Neural crest cell (in vitro differentiated cells): ENCODE measurements around the gene MS4A4A. TPM values are rescaled to one million over a fixed set of nuclear protein-coding genes. Genes with fewer than 3 reads are reported as not detected.

ENCODE experiments used
- DNase-seq: peaks from one replicate; pipeline ENCODE4 v3.0.0; 2021; ENCODE audit warnings: low read depth, mixed read lengths, low spot score
- H3K27ac Mint-ChIP-seq: one replicate; pipeline ENCODE4 v1.8.0; 2021; ENCODE audit warnings: mild to moderate bottlenecking, mixed read lengths; ENCODE audit not compliant: unreplicated experiment
- H3K27me3 Mint-ChIP-seq: 2 replicates; pipeline ENCODE4 v1.8.0; 2021; ENCODE audit warnings: low read depth, mild to moderate bottlenecking, mixed read lengths
- H3K36me3 Mint-ChIP-seq: 2 replicates; pipeline ENCODE4 v1.8.0; 2021; ENCODE audit warnings: low read depth, mild to moderate bottlenecking, mixed read lengths
- H3K4me1 Mint-ChIP-seq: 2 replicates; pipeline ENCODE4 v1.8.0; 2021; ENCODE audit warnings: mixed read lengths
- H3K4me3 Mint-ChIP-seq: one replicate; pipeline ENCODE4 v1.8.0; 2021; ENCODE audit warnings: mild to moderate bottlenecking, mixed read lengths
- H3K9me3 Mint-ChIP-seq: 2 replicates; pipeline ENCODE4 v1.8.0; 2021; ENCODE audit warnings: mixed read lengths
- total RNA-seq: library from RNA; stranded (reverse); gene quantifications from 2 replicates; pipeline ENCODE4 v1.2.1, GENCODE V29; 2021
- TF ChIP-seq, protein P1 (sequence below): fragments of 200-600 bp; sonication (generic); conservative IDR thresholded peaks from 2 replicates; pipeline ENCODE4 v1.5.0; 2021; ENCODE audit warnings: antibody characterized with exemption, mild to moderate bottlenecking

The MS4A4A gene
- total RNA-seq, 1 donor from 2014 or later, result not detected

DNA sequence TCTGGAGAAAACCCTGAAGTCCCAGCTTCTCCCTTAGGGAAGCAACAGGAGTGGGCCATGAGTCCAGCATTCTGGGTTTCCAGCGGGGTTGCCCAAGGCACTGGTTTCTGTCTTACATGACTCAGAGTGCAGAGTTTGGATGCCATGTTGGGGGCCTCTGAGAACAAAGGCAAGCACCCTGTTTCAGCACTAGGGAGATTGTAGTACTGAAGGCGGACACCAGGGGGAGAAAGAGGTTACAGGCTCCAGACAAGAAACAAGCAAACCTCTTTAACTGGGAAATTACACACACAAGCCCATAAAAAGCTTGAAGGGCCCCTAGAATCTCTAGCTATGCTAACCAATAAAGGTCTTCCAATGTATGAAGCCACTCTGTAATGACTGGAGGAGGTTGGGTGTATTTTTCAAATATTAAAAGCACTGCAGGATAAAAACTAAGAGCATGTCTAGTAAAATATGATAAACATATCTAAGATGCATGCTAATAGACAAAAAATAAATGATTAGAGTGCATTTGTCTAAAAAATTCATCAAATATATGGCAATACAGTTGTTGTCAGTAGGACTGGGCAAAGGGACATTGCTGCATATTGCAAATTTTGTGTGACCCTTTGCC lies 53.6 kb downstream of the MS4A4A start:
- TF ChIP-seq, protein P1, sequence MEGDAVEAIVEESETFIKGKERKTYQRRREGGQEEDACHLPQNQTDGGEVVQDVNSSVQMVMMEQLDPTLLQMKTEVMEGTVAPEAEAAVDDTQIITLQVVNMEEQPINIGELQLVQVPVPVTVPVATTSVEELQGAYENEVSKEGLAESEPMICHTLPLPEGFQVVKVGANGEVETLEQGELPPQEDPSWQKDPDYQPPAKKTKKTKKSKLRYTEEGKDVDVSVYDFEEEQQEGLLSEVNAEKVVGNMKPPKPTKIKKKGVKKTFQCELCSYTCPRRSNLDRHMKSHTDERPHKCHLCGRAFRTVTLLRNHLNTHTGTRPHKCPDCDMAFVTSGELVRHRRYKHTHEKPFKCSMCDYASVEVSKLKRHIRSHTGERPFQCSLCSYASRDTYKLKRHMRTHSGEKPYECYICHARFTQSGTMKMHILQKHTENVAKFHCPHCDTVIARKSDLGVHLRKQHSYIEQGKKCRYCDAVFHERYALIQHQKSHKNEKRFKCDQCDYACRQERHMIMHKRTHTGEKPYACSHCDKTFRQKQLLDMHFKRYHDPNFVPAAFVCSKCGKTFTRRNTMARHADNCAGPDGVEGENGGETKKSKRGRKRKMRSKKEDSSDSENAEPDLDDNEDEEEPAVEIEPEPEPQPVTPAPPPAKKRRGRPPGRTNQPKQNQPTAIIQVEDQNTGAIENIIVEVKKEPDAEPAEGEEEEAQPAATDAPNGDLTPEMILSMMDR, result peak; percentile 75
- Mint-ChIP-seq H3K27ac (no peak overlapping the region), H3K36me3 (peaks cover 2% of the 10 kb centered on the region), H3K4me1 (peaks cover 8% of the 10 kb centered on the region), H3K9me3 (peaks cover 4% of the 10 kb centered on the region), H3K27me3 (no peaks in the 10 kb centered on the region), H3K4me3 (no peak overlapping the region)
- peak; percentile 83 for DNase-seq

DNA sequence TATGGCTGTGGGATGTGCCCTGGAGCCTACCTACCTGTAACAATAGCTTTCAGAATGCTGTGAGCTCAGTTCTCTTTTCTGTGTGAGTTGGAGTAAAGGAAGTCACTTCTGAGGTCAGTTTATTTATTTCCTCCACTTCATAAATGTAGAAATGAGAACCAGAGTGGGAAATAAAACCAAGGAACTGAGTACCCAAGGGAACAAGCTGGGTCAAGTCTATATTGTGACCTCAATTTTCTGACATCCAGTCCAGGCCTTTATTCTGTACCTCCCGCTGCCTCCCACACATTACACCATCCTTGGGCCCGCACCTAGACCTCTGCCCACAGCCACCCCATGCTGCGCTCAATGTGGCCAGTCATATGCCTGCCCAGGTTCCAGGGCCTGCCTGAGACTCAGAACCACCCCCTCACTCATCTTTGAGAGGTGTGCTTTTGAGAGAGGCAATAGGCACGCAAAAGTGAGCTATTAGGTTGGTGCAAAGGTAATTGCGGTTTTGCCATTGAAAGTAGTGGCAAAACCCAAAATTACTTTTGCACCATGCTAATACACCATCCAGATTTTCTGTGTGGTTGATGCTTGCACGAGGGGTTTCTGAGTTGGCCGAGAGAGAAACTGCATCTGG lies 56.4 kb downstream of the MS4A4A start:
- TF ChIP-seq, protein P1, result no peak
- Mint-ChIP-seq H3K4me3 (no peak overlapping the region), H3K27ac (no peak overlapping the region), H3K27me3 (no peaks in the 10 kb centered on the region), H3K36me3 (peaks cover 2% of the 10 kb centered on the region), H3K4me1 (peaks cover 10% of the 10 kb centered on the region), H3K9me3 (no peaks in the 10 kb centered on the region)
- no peak for DNase-seq

DNA sequence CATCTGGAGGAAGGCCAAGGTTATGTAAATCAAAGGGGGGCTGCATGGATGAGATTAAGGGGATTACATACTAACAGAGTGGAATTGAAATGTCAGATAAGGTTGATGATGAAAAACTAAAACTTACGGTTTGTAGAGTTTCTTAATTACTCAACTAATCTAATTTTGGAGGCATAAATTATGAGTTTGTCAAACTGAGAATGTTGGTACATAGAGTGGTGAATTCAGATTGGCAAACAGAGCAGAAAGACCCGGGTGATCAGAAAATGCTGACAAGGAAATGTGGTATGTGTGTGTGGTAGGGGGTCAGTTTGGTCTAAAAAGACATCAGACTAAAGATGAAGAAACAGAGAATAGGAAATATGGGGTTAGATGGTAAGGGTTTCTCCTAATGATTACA lies 57.6 kb downstream of the MS4A4A start:
- Mint-ChIP-seq H3K4me1 (peaks cover 16% of the 10 kb centered on the region), H3K9me3 (no peaks in the 10 kb centered on the region), H3K27me3 (no peaks in the 10 kb centered on the region), H3K36me3 (no peaks in the 10 kb centered on the region), H3K4me3 (no peak overlapping the region), H3K27ac (no peak overlapping the region)
- TF ChIP-seq, protein P1, result no peak
- no peak for DNase-seq

DNA sequence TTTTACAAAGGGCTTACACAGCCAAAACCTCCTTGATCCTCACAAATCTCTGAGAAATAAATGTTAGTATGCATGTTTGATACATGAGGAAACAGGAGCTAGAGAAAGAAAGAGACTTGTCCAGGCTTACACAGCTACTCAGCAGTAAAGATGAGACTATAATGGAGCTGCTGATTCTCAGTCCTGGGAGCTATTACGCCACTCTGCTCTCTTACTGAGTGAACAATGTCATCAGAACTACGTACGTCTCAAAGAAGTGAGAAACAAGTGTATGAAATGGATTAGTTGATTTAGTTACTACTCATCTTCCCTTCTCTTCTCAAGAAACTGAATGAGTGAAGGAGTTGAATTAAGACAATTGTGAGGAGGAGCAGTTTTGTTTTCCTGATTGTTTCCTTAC lies 58.9 kb downstream of the MS4A4A start:
- Mint-ChIP-seq H3K36me3 (no peaks in the 10 kb centered on the region), H3K9me3 (no peaks in the 10 kb centered on the region), H3K27ac (no peak overlapping the region), H3K4me1 (peaks cover 11% of the 10 kb centered on the region), H3K27me3 (no peaks in the 10 kb centered on the region), H3K4me3 (no peak overlapping the region)
- TF ChIP-seq, protein P1, result no peak
- DNase-seq, result no peak

DNA sequence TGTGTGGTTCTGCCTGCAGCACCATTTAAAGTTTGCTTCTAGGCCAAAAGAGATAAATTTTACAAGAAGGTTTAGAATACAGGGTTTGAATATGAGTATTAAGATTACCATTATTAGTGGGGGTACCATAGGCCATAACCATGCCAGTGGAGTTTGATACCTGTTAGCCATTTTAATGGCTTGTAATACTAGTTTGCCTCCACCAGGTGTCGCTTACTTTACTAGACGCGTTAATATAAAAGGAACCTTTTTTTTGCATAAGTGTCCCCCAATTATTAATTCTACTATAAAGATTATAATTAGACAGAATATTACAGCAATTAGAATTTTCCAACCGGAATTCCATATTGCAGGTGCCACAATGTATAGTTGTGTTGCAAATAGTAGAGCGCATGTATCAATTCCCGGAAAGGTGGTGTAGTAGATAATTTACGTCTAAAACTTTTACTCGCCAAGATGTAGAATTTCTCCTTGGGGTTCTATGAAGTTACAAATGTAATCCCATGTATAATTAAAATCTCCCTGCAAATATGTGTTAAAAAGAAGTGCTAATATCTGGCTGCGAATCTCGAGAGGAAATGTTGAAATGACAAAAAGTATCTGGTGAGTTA lies 62.7 kb downstream of the MS4A4A start:
- Mint-ChIP-seq H3K27ac (no peak overlapping the region), H3K9me3 (no peaks in the 10 kb centered on the region), H3K4me3 (no peak overlapping the region), H3K36me3 (no peaks in the 10 kb centered on the region), H3K4me1 (peaks cover 7% of the 10 kb centered on the region), H3K27me3 (no peaks in the 10 kb centered on the region)
- no peak for DNase-seq
- TF ChIP-seq, protein P1, result peak; percentile 74
